Activated T-helper 1 cell treated with anti-CD3 and anti-CD28 coated beads, Interleukin-12 subunit alpha, Interleukin-12 subunit beta, Interleukin-2, Interleukin-4 antibody, amounts not matched to agents 30 ng/mL and 10 ng/mL and 1 ng/mL, durations not matched to agents 14 hours and 24 hours and 36 hours (primary cell): ENCODE data around the gene RUNDC1. TPM values are rescaled to one million over a fixed set of nuclear protein-coding genes. Genes with fewer than 3 reads are reported as not detected.
A peak's percentile ranks its signal among the peaks of the same experiment; 100 is the strongest.
"Not testable (repeated sequence)": the region's sequence is repeated elsewhere in the genome, so short reads cannot be mapped to it uniquely, and the experiment has no call there.

Source experiments
- DNase-seq: peaks from one replicate; pipeline ENCODE4 v3.0.0; 2021; ENCODE audit warnings: low spot score
- H3K27ac Mint-ChIP-seq: one replicate; pipeline ENCODE4 v1.8.0; 2021; ENCODE audit warnings: mild to moderate bottlenecking, mixed read lengths
- H3K27me3 Mint-ChIP-seq: one replicate; pipeline ENCODE4 v1.8.0; 2022; ENCODE audit warnings: mild to moderate bottlenecking, moderate library complexity, mixed read lengths; ENCODE audit not compliant: insufficient read depth
- H3K36me3 Mint-ChIP-seq: one replicate; pipeline ENCODE4 v1.8.0; 2021; ENCODE audit warnings: low read depth, mixed read lengths
- H3K4me1 Mint-ChIP-seq: one replicate; pipeline ENCODE4 v1.8.0; 2021; ENCODE audit warnings: low read depth, mixed read lengths
- H3K4me3 Mint-ChIP-seq: one replicate; pipeline ENCODE4 v1.8.0; 2021; ENCODE audit warnings: mild to moderate bottlenecking, moderate library complexity, mixed read lengths
- H3K9me3 Mint-ChIP-seq: one replicate; pipeline ENCODE4 v1.8.0; 2021; ENCODE audit warnings: mixed read lengths
- intact Hi-C: fragments of 100-400 bp; cut with micrococcal nuclease; formaldehyde crosslinking; loops from one replicate; pipeline ENCODE4 v1.15.1; 2024
- total RNA-seq: library from RNA; stranded (reverse); gene quantifications from 2 replicates; pipeline ENCODE4 v1.2.3, GENCODE V29; 2022

Gene RUNDC1
- total RNA-seq, 1 donor from 2014 or later, result 16.9 TPM

DNA sequence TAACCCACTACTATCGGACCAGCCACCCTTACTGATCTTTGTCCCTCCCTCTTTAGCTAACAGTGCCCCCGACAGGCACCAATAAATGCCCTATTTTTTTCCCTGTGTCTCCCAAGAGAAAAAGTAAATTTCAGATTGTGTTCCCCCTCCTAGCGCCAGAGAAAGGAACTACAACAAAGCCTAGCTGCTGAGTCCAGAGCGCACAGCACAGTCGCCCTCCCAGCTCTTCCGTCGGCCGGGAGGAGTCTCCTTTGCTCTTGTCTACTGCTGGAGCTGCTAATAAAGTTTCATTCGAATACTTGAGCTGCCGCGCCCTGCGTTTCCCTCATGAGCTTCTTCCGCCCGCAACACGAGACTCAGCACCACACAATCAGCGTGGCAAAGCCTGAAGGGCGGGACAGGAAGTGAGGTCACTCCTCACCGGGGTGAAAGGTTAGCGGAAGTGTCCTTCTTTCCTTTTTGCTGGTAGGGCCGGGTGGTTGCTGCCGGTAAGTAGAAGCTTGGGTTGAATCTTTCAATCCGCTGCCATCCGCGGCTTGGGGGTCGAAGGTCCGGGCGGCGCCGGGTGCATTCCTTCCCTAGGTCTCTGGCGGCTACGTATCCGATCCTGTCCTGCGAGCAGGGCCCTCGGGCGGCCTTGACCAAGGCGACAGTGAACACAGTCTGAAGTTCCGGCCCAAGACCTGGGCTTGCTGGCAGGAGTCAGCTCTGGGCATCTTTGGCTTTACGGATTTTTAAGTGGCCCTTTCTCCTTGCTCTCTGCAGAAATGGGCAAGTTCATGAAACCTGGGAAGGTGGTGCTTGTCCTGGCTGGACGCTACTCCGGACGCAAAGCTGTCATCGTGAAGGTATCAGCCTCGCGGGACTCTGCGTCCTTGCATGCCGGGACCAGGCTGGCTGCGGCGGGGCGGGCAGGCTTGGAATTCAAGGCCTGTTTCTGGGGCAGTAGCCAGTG is 17.9 kb downstream of the RUNDC1 start, which contains the start of gene RPL27:
Gene RPL27, plus strand, starts transcription at position 436 of the 955 bp plus-strand sequence. Its CDS starts 332 bp downstream, at position 768.
- no peaks in the 10 kb centered on the region for H3K27me3 Mint-ChIP-seq
- peaks cover 23% of the 10 kb centered on the region for H3K4me1 Mint-ChIP-seq
- peak; percentile 95 for DNase-seq
- peak within 1 kb of the TSS; percentile 96 for H3K27ac Mint-ChIP-seq
- H3K4me3 Mint-ChIP-seq, result peak within 1 kb of the TSS; percentile 94
- H3K36me3 Mint-ChIP-seq, result peaks cover 42% of the 10 kb centered on the region
- intact Hi-C loops, result loop anchor here (1.0 kb wide), 11 partner anchors 8 to 319 kb away; partner anchors contain the start of genes AARSD1, BECN1, BRCA1 and IFI35
- no peaks in the 10 kb centered on the region for H3K9me3 Mint-ChIP-seq

DNA sequence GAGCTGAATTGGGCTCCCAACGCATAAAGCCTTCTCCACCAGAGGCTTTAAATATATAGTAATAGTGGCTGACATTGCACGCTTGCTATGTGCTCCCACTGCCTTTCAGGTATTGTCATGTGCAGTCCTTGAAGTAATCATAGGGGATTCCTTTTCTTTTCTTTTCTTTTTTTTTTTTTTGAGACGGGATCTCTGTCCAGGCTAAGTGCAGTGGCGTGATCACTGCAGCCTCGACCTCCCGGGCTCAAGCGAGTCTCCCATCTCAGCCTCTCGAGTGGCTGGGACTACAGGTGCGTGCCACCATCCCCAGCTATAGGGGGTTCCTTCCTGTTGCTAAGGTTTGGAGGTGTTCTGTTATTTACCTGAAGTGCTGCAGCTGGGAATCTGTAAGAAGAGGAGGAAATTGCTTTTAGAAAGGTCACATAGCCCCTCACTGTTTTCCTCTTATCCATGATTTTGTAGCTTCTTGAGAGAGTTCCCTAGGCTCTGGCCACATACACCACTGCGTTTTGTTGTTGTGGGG is 18.7 kb downstream of the RUNDC1 start:
- H3K4me3 Mint-ChIP-seq, result peak overlapping the region; percentile 94
- H3K27me3 Mint-ChIP-seq, result no peaks in the 10 kb centered on the region
- H3K9me3 Mint-ChIP-seq, result no peaks in the 10 kb centered on the region
- no peak for DNase-seq
- intact Hi-C loops, result no loop called here
- H3K36me3 Mint-ChIP-seq, result peaks cover 42% of the 10 kb centered on the region
- H3K27ac Mint-ChIP-seq, result peak overlapping the region; percentile 96
- peaks cover 23% of the 10 kb centered on the region for H3K4me1 Mint-ChIP-seq

DNA sequence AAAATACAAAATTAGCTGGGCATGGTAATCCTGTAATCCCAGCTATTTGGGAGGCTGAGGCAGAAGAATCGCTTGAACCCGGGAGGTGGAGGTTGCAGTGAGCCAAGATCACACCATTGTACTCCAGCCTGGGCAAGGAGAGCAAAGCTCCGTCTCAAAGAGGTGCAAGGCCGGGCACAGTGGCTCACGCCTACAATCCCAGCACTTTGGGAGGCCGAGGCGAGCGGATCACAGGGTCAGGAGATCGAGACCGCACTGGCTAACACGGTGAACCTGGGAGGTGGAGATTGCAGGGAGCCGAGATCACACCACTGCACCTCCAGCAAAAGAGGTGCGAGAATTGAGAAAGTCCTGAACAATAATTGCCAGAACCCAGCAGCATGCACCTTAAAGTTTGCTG is 20.5 kb downstream of the RUNDC1 start:
- H3K9me3 Mint-ChIP-seq, H3K27me3 Mint-ChIP-seq, DNase-seq, H3K27ac Mint-ChIP-seq: not testable (repeated sequence)
- intact Hi-C loops, result loop anchor here (10.0 kb wide), 1 partner anchor 396 kb away; the partner anchor contains the start of genes RETREG3 and TUBG1
- H3K36me3 Mint-ChIP-seq, result peaks cover 38% of the 10 kb centered on the region
- H3K4me3 Mint-ChIP-seq, result peak overlapping the region; percentile 22
- peaks cover 23% of the 10 kb centered on the region for H3K4me1 Mint-ChIP-seq

DNA sequence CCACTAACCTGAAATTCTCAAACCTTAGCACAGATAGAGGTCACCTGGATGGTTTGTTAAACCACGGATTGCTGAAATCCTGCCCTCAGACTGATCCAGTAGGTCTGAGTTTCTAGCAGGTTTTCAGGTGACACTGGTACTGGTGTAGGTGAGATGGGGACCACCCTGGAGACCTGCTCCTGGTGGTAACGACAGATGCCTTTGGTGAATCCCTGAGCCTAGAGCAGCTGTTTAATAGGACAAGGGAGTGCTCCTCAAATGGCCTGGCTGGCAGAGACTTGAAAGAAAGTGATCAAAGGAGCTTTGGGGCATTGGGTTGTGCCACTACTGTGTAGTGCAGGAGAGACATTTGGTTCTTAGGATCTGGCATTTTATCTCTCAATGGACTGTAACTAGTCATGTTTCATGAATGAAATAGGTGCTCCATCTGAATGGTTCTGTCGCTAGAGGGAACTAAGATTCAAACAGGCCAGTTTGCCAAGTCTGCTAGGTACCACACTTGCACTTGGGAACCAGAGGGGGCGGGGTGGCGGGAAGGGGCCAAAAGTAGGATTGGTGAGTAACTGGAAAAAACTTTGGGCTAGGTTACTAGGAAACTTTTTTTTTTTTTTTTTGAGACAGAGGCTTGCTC is 23.3 kb downstream of the RUNDC1 start:
- no peak overlapping the region for H3K4me3 Mint-ChIP-seq
- peaks cover 18% of the 10 kb centered on the region for H3K4me1 Mint-ChIP-seq
- intact Hi-C loops, result loop anchor here (10.0 kb wide), 1 partner anchor 399 kb away; the partner anchor contains the start of genes RETREG3 and TUBG1
- no peak for DNase-seq
- H3K36me3 Mint-ChIP-seq, result peaks cover 36% of the 10 kb centered on the region
- no peaks in the 10 kb centered on the region for H3K9me3 Mint-ChIP-seq
- H3K27me3 Mint-ChIP-seq, result no peaks in the 10 kb centered on the region
- H3K27ac Mint-ChIP-seq, result no peak overlapping the region

DNA sequence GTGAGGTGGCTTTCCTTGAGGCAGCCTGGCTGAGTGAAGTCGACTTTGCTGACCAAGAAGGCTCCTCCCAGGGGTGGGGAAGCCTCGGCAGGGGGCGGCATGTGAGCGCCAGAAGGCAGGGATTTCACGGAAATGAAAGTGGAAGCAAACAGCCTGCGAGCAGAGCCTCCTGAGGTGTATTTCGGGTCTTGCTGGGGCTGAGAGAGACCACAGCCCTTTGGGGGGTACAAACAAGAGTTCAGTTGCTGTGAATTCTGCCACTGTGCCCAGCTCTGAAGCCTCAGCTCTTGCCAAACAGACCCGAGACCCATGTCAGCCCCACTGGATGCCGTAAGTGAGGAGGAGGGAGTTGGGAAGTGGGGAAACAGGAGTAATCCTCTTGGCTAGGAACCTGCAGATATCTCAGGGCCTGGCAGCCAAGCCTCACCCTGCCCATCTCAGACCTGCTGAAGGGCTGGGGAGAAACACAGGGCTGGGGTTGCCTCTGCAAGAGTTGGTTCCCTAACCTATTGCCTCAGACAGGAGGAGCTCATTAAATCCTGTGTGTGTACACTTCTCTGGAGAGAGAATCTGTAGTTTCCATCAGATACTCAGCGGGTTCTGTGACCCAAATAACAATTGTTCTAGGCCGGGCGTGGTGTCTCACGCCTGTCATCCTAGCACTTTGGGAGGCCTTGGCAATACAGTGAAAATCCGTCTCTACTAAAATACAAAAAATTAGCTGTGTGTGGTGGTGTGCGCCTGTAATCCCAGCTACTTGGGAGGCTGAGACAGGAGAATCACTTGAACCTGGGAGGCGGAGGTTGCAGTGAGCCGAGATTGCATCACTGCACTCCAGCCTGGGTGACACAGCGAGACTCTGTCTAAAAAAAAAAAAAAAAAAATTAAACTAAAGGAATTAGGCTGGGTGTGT is 26.5 kb downstream of the RUNDC1 start, which contains the start of gene IFI35:
Gene IFI35, plus strand, starts transcription at position 146 of the 913 bp plus-strand sequence. Its CDS starts 164 bp downstream, at position 310.
- Mint-ChIP-seq H3K4me1 (peaks cover 21% of the 10 kb centered on the region), H3K9me3 (no peaks in the 10 kb centered on the region), H3K4me3 (peak within 1 kb of the TSS; percentile 100), H3K27ac (peak within 1 kb of the TSS; percentile 99), H3K36me3 (peaks cover 19% of the 10 kb centered on the region), H3K27me3 (no peaks in the 10 kb centered on the region)
- DNase-seq, result peak; percentile 85
- intact Hi-C loops, result loop anchor here (1.0 to 10.0 kb wide), 5 partner anchors 9 to 402 kb away; partner anchors contain the start of genes AARSD1, BRCA1, RETREG3 and RPL27

DNA sequence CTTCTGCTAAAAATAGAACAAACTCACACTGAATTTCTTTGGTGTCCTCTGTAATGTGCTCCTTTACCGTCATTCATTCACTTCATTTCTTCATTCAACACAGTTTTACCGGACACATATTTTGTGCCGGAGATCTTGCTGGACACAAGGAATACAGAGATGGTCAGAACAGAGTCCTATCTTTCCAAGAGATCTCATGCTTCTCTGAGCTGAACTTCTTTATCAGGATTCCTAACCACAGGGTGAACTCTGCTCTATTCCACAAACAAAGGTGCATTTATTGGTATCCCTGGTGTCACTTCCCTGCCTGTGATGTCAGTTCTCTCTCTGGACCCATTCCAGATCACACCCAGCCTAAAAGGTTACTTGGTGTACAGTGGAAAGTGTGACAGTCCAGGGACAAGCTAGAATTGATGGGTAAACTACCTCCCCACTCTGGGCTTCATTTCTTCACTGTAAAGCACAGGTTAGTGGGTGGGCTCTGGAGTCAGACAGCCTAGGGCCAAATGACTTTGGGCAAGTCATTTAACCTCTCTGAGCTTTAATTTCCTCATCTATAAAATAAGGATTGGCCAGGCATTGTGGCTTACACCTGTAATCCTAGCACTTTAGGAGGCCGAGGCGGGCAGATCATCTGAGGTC is 30.4 kb downstream of the RUNDC1 start:
- Mint-ChIP-seq H3K9me3 (no peaks in the 10 kb centered on the region), H3K4me1 (peaks cover 21% of the 10 kb centered on the region), H3K27me3 (no peaks in the 10 kb centered on the region), H3K4me3 (peak overlapping the region; percentile 3), H3K36me3 (peaks cover 32% of the 10 kb centered on the region), H3K27ac (no peak overlapping the region)
- DNase-seq, result no peak
- intact Hi-C loops, result no loop called here

DNA sequence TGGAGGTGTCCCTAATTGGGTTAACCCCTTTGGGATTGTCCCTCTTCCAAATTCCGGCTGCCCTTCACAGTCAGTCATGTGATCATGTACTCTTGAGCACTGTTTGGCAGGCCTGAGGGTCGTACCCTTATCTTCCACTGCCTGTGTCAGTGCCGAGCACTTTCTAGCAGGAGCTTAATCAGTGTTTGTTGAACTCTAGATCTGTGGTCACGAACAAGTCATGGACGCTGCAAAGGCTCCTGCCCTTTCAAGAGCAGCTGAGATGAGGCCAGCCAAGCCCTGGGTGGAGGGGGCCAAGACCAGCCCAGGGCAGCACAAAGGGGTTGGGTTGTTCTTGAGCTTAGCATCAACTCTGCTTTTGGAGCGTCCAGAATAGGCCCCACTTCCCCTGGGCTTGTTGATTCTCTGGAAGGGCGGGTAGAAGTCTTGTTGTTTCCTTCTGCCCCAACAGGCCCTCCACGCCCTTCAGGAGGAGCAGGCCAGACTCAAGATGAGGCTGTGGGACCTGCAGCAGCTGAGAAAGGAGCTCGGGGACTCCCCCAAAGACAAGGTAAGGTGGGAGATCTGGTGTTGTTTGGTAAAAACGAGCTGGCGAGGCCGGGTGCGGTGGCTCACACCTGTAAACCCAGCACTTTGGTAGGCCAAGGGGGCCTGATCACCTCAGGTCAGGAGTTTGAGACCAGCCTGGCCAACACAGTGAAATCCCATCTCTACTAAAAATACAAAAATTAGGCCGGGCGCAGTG is 31.5 kb downstream of the RUNDC1 start:
- peak overlapping the region; percentile 50 for H3K27ac Mint-ChIP-seq
- peaks cover 14% of the 10 kb centered on the region for H3K4me1 Mint-ChIP-seq
- no peak overlapping the region for H3K4me3 Mint-ChIP-seq
- intact Hi-C loops, result no loop called here
- peaks cover 34% of the 10 kb centered on the region for H3K36me3 Mint-ChIP-seq
- DNase-seq, result no peak
- H3K27me3 Mint-ChIP-seq, result no peaks in the 10 kb centered on the region
- H3K9me3 Mint-ChIP-seq, result no peaks in the 10 kb centered on the region

DNA sequence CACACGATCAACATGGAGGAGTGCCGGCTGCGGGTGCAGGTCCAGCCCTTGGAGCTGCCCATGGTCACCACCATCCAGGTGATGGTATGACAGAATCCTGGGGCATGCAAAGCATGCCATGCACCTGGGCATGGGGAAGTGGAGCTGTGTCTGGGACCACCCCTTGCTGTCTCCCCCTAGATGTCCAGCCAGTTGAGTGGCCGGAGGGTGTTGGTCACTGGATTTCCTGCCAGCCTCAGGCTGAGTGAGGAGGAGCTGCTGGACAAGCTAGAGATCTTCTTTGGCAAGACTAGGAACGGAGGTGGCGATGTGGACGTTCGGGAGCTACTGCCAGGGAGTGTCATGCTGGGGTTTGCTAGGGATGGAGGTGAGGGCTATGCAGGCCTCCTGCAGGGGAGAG is 32.9 kb downstream of the RUNDC1 start:
- Mint-ChIP-seq H3K4me1 (peaks cover 16% of the 10 kb centered on the region), H3K27ac (no peak overlapping the region), H3K9me3 (no peaks in the 10 kb centered on the region), H3K27me3 (no peaks in the 10 kb centered on the region), H3K4me3 (no peak overlapping the region), H3K36me3 (peaks cover 34% of the 10 kb centered on the region)
- no peak for DNase-seq
- intact Hi-C loops, result no loop called here

DNA sequence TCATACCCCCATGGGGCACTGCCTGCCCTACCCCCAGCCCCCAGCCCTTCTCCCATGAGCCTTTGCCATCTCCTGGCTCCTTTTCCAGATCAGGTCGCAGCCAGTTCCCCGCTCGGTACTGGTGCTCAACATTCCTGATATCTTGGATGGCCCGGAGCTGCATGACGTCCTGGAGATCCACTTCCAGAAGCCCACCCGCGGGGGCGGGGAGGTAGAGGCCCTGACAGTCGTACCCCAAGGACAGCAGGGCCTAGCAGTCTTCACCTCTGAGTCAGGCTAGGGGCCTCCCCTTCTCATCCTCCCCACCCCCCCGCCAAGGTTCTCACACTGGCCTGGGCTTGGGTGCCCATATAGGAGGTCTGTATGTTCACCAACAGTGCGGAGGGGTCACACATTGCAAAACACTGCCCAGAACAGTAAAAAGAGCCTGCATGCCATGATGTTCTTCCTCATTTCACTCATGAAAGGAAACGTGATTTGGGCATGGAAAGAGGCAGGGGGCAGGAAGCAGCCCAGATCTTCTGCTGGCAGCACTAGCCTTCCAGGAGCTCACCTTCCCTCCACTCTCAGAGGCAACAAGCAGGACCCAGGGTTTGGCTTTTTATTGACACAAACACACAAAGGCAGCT is 33.8 kb downstream of the RUNDC1 start:
- Mint-ChIP-seq H3K4me1 (peaks cover 23% of the 10 kb centered on the region), H3K9me3 (no peaks in the 10 kb centered on the region), H3K27ac (no peak overlapping the region), H3K27me3 (no peaks in the 10 kb centered on the region), H3K36me3 (peaks cover 34% of the 10 kb centered on the region), H3K4me3 (no peak overlapping the region)
- intact Hi-C loops, result no loop called here
- DNase-seq, result no peak

DNA sequence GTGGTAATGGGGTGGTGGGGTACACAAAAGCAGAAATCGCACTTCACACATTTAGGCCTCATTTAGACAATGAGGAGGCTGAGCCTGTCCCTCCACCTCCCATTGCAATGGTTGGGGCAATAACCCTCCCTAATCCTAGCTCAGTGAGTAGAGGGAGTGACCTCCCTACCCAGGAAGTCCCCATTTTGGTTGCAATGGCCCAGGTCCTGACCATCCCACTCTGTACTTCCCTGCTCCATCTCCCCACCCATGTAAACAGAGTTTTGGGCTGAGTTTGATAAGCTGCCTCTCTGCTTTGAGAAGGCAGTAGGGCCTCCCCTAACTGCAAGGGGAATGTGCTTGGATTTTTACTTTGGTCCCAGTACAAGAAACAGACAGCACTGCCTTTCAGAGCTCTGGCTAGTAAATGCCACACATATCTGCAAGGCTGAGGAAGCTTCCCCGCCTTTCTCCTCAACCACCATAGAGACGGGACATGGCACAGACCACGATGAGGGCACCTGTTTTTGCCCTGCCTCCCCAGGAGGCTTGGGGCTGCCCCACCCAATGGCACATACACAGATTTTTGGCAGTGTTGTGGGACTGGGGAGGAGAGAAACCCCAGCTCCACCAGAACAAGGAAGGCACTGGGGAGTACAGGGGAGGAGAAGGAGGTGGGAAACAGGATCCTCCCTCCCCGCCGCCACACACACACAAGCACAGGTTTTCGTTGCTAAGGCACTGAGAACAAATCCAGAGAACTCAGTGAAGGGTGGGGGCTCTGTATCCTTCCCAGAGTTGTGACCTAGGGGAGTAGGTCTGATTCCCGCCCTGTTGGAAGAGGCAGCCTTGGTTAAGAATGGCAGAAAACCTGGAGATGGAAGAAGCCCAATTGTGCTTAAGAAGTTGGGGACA is 34.5 kb downstream of the RUNDC1 start:
- H3K4me3 Mint-ChIP-seq, result no peak overlapping the region
- no peak for DNase-seq
- intact Hi-C loops, result no loop called here
- H3K9me3 Mint-ChIP-seq, result no peaks in the 10 kb centered on the region
- H3K27me3 Mint-ChIP-seq, result no peaks in the 10 kb centered on the region
- peaks cover 34% of the 10 kb centered on the region for H3K36me3 Mint-ChIP-seq
- H3K4me1 Mint-ChIP-seq, result peaks cover 23% of the 10 kb centered on the region
- no peak overlapping the region for H3K27ac Mint-ChIP-seq
